PC-3 (cell line): ENCODE data around the gene GMEB2. TPM values are rescaled to one million over a fixed set of nuclear protein-coding genes. Genes with fewer than 3 reads are reported as not detected.

ENCODE experiments used
- ATAC-seq: fragments of 200-7000 bp; cut with Tn5 transposase; 2 replicates; pipeline ENCODE4 v1.9.1; 2020; ENCODE audit warnings: mild to moderate bottlenecking, moderate library complexity
- BruUV-seq: library from RNA; stranded (reverse); fragments of 400-500 nt; replicated peaks from 2 replicates; lab custom pipeline; 2021; lab: Mats Ljungman, UMichigan
- CTCF ChIA-PET: fragments of 300-600 bp; sonication (Branson Sonifier 250); formaldehyde crosslinking; loops from one replicate; lab custom pipeline; 2022; ENCODE audit warnings: antibody characterized with exemption; lab: Charles Lee
- POLR2A ChIA-PET: fragments of 300-600 bp; sonication (Branson Sonifier 250); formaldehyde crosslinking; loops from one replicate; lab custom pipeline; 2022; ENCODE audit warnings: antibody characterized with exemption; ENCODE audit not compliant: unreplicated experiment; lab: Charles Lee
- DNase-seq: peaks from one replicate; pipeline ENCODE4 v3.0.0-alpha.2; 2015
- H2AFZ ChIP-seq: fragments of 300-600 bp; sonication (generic); 2 replicates; pipeline ENCODE4 v1.6.0; 2016; ENCODE audit warnings: antibody characterized with exemption, low read length
- H3F3A ChIP-seq: fragments of 300-600 bp; sonication (generic); one replicate; pipeline ENCODE4 v1.6.0; 2017; ENCODE audit warnings: antibody characterized with exemption, low read length, control low read depth, mild to moderate bottlenecking; ENCODE audit not compliant: unreplicated experiment
- H3K27ac ChIP-seq: fragments of 300-600 bp; sonication (generic); 2 replicates; pipeline ENCODE4 v1.5.1; 2016; ENCODE audit warnings: mild to moderate bottlenecking, low read length
- H3K27me3 ChIP-seq: fragments of 300-600 bp; sonication (generic); 2 replicates; pipeline ENCODE4 v1.6.1; 2016; ENCODE audit warnings: low read length, mixed read lengths
- H3K36me3 ChIP-seq: fragments of 300-600 bp; sonication (generic); 2 replicates; pipeline ENCODE4 v1.6.1; 2016; ENCODE audit warnings: low read depth, mixed run types, low read length, mixed read lengths
- H3K4me1 ChIP-seq: fragments of 300-600 bp; sonication (generic); 2 replicates; pipeline ENCODE4 v1.5.1; 2016; ENCODE audit warnings: low read length; ENCODE audit not compliant: insufficient read depth
- H3K4me2 ChIP-seq: fragments of 300-600 bp; sonication (generic); 2 replicates; pipeline ENCODE4 v1.6.0; 2016; ENCODE audit warnings: low read length
- H3K4me3 ChIP-seq: fragments of 300-600 bp; sonication (generic); 2 replicates; pipeline ENCODE4 v1.5.1; 2016; ENCODE audit warnings: mild to moderate bottlenecking, low read length, mixed read lengths
- H3K79me2 ChIP-seq: fragments of 300-600 bp; sonication (generic); 2 replicates; pipeline ENCODE4 v1.6.1; 2017; ENCODE audit warnings: low read length, mixed read lengths
- H3K9ac ChIP-seq: fragments of 300-600 bp; sonication (generic); 2 replicates; pipeline ENCODE4 v1.6.0; 2016; ENCODE audit warnings: mild to moderate bottlenecking, low read length
- H3K9me2 ChIP-seq: fragments of 300-600 bp; sonication (generic); replicated peaks from 2 replicates; pipeline ENCODE4 v1.6.1; 2016; ENCODE audit warnings: mixed run types, low read length, mixed read lengths
- H3K9me3 ChIP-seq: fragments of 300-600 bp; sonication (generic); 2 replicates; pipeline ENCODE4 v1.6.1; 2016; ENCODE audit warnings: low read length, mixed read lengths
- H4K20me1 ChIP-seq: fragments of 300-600 bp; sonication (generic); 2 replicates; pipeline ENCODE4 v1.6.1; 2016; ENCODE audit warnings: low read length, mixed read lengths
- EZH2 ChIP-seq: fragments of 300-600 bp; sonication (generic); IDR thresholded peaks from one replicate; pipeline ENCODE4 v1.6.1; 2017; ENCODE audit warnings: antibody characterized with exemption, mild to moderate bottlenecking, low read length; ENCODE audit not compliant: unreplicated experiment
- EZH2phosphoT487 ChIP-seq: fragments of 300-600 bp; sonication (generic); IDR thresholded peaks from 2 replicates; pipeline ENCODE4 v1.6.1; 2018; ENCODE audit warnings: mild to moderate bottlenecking, antibody characterized with exemption, low read length, borderline replicate concordance
- intact Hi-C: fragments of 100-400 bp; cut with micrococcal nuclease; formaldehyde crosslinking; loops from 2 replicates; pipeline ENCODE4 v1.9.0; 2023
- total RNA-seq: library from RNA; depleted of rRNA; stranded (reverse); fragments of >200 nt; gene quantifications from 2 replicates; pipeline ENCODE4 v1.2.3, GENCODE V29; 2014
- TF ChIP-seq, protein P1 (sequence below): fragments of 300-600 bp; sonication (generic); conservative IDR thresholded peaks from 2 replicates; pipeline ENCODE4 v1.5.1; 2017; ENCODE audit warnings: antibody characterized with exemption, low read depth, mild to moderate bottlenecking, low read length

Gene GMEB2
- total RNA-seq, 1 experiment from 2014 or later = 13.7 TPM

DNA sequence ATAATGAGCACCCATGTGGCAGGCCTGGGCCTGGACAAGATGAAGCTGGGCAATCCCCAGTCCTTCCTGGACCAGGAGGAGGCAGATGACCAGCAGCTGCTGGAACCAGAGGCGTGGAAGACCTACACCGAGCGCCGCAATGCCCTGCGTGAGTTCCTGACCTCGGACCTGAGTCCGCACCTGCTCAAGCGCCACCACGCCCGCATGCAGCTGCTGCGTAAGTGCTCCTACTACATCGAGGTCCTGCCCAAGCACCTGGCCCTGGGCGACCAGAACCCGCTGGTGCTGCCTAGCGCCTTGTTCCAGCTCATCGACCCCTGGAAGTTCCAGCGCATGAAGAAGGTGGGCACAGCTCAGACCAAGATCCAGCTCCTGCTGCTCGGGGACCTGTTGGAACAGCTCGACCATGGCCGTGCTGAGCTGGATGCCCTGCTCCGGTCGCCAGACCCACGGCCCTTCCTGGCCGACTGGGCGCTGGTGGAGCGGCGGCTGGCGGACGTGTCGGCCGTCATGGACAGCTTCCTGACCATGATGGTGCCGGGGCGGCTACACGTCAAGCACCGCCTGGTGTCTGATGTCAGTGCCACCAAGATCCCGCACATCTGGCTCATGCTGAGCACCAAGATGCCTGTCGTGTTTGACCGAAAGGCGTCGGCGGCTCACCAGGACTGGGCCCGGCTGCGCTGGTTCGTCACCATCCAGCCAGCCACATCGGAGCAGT, 71.1 kb downstream of the GMEB2 start:
- ChIA-PET POLR2A (no interaction called here), CTCF (interaction anchor here (0.6 kb wide), 1 partner anchor 418 kb away, joined by 8 read pairs; no protein-coding TSS in a partner anchor)
- peaks cover 4% of the 10 kb centered on the region; the same call in 1 of the 2 replicates for H3K36me3 ChIP-seq
- no peak overlapping the region for H2AFZ ChIP-seq
- no TSS peak for BruUV-seq
- TF ChIP-seq, protein P1, sequence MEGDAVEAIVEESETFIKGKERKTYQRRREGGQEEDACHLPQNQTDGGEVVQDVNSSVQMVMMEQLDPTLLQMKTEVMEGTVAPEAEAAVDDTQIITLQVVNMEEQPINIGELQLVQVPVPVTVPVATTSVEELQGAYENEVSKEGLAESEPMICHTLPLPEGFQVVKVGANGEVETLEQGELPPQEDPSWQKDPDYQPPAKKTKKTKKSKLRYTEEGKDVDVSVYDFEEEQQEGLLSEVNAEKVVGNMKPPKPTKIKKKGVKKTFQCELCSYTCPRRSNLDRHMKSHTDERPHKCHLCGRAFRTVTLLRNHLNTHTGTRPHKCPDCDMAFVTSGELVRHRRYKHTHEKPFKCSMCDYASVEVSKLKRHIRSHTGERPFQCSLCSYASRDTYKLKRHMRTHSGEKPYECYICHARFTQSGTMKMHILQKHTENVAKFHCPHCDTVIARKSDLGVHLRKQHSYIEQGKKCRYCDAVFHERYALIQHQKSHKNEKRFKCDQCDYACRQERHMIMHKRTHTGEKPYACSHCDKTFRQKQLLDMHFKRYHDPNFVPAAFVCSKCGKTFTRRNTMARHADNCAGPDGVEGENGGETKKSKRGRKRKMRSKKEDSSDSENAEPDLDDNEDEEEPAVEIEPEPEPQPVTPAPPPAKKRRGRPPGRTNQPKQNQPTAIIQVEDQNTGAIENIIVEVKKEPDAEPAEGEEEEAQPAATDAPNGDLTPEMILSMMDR = no peak
- no peak for TF ChIP-seq EZH2
- no peak for TF ChIP-seq EZH2phosphoT487
- no peaks in the 10 kb centered on the region for H4K20me1 ChIP-seq
- ATAC-seq = no peak
- H3K9ac ChIP-seq = no peak overlapping the region
- H3K27me3 ChIP-seq = no peaks in the 10 kb centered on the region
- DNase-seq = no peak
- H3K27ac ChIP-seq = no peak overlapping the region
- H3K9me2 ChIP-seq = no peaks in the 10 kb centered on the region
- H3F3A ChIP-seq = no peaks in the 10 kb centered on the region
- intact Hi-C loops = no loop called here
- no peak overlapping the region for H3K4me2 ChIP-seq
- H3K79me2 ChIP-seq = no peaks in the 10 kb centered on the region
- no peak overlapping the region for H3K4me3 ChIP-seq
- H3K4me1 ChIP-seq = peaks cover 7% of the 10 kb centered on the region
- no peaks in the 10 kb centered on the region for H3K9me3 ChIP-seq

- no peak overlapping the region for H3K27ac ChIP-seq
- H3F3A ChIP-seq = no peaks in the 10 kb centered on the region
- DNase-seq (no peak), ATAC-seq (no peak)
- H4K20me1 ChIP-seq = no peaks in the 10 kb centered on the region
- TF ChIP-seq EZH2phosphoT487 (no peak), EZH2 (no peak)
- TF ChIP-seq, protein P1 = no peak
- ChIA-PET POLR2A (no interaction called here), CTCF (no interaction called here)
- peak overlapping the region; percentile 99; the same call in 1 of the 2 replicates for H2AFZ ChIP-seq
- no peaks in the 10 kb centered on the region for H3K9me3 ChIP-seq
- H3K4me2 ChIP-seq = peak overlapping the region; percentile 100
- intact Hi-C loops = no loop called here
- H3K9me2 ChIP-seq = no peaks in the 10 kb centered on the region
- H3K9ac ChIP-seq = no peak overlapping the region; the same call in 1 of the 2 replicates
- H3K4me1 ChIP-seq = peaks cover 7% of the 10 kb centered on the region
- BruUV-seq = no TSS peak
- peak overlapping the region; percentile 89; the same call in 1 of the 2 replicates for H3K4me3 ChIP-seq
- no peaks in the 10 kb centered on the region for H3K27me3 ChIP-seq
- no peaks in the 10 kb centered on the region for H3K79me2 ChIP-seq
- H3K36me3 ChIP-seq = no peaks in the 10 kb centered on the region
Measured at GRCh38 chr20:63554361-63555278, 72.3 kb downstream of the GMEB2 start.
